B cell (primary cell): Measurements from ENCODE around the gene SLC2A11. TPM values are rescaled to one million over a fixed set of nuclear protein-coding genes. Genes with fewer than 3 reads are reported as not detected.

ENCODE experiments used
- ATAC-seq: fragments of 200-7000 bp; cut with Tn5 transposase; one replicate; pipeline ENCODE4 v1.10.0; 2021; ENCODE audit warnings: low read depth, mild to moderate bottlenecking, moderate number of reproducible peaks, moderate library complexity
- CTCF ChIA-PET: fragments of 350-600 bp; sonication (Branson Sonifier 250); formaldehyde crosslinking; loops from one replicate; lab custom pipeline; 2021; ENCODE audit warnings: antibody characterized with exemption, inconsistent platforms; lab: Charles Lee
- POLR2A ChIA-PET: fragments of 350-600 bp; sonication (Branson Sonifier 250); formaldehyde crosslinking; loops from one replicate; lab custom pipeline; 2021; ENCODE audit warnings: antibody characterized with exemption; lab: Charles Lee
- DNase-seq: peaks from one replicate; pipeline ENCODE4 v3.0.0; 2013
- H2AFZ ChIP-seq: 2 replicates; pipeline ENCODE4 v1.6.1; 2012; ENCODE audit warnings: mild to moderate bottlenecking, low read depth, low read length; ENCODE audit not compliant: insufficient read depth, poor library complexity, severe bottlenecking
- H3K27ac ChIP-seq, 2 donors: 1 replicate in 1 of 2; 2 replicates in 1 of 2; pipeline ENCODE4 v1.5.1; 2012 to 2013; ENCODE audit warnings: low read length in 2 of 2, mild to moderate bottlenecking in 2 of 2, moderate library complexity in 1 of 2
- H3K27me3 ChIP-seq, 4 experiments: fragments of 200-600 bp in 1 of 4; sonication (generic) in 1 of 4; replicated peaks in 1 of 4; 1 replicate in 2 of 4; 2 replicates in 2 of 4; pipeline versions ENCODE4 v1.6.1 to v1.7.0; 2013 to 2016; ENCODE audit warnings: low read length in 3 of 4, mild to moderate bottlenecking in 2 of 4, mixed read lengths in 1 of 4, moderate library complexity in 1 of 4; ENCODE audit not compliant: insufficient read depth in 4 of 4, control insufficient read depth in 3 of 4; ENCODE audit errors: control extremely low read depth in 1 of 4
- H3K36me3 ChIP-seq, 2 experiments: replicated peaks in 1 of 2; 1 replicate in 1 of 2; 2 replicates in 1 of 2; pipeline versions ENCODE4 v1.6.1 to v1.7.1; 2013; ENCODE audit warnings: low read length in 1 of 2; ENCODE audit not compliant: insufficient read depth in 2 of 2, control insufficient read depth in 1 of 2; ENCODE audit errors: control extremely low read depth in 1 of 2, extremely low read depth in 1 of 2
- H3K4me1 ChIP-seq, 2 donors: fragments of 200-600 bp in 1 of 2; sonication (generic) in 1 of 2; 1 replicate in 1 of 2; 2 replicates in 1 of 2; pipeline versions ENCODE4 v1.5.1 to v1.6.1; 2013 to 2017; ENCODE audit warnings: low read length in 2 of 2; ENCODE audit not compliant: control insufficient read depth in 2 of 2, insufficient read depth in 2 of 2
- H3K4me2 ChIP-seq: replicated peaks from 2 replicates; pipeline ENCODE3; 2012; ENCODE audit warnings: mild to moderate bottlenecking, low read depth, low read length; ENCODE audit not compliant: poor library complexity, severe bottlenecking
- H3K4me3 ChIP-seq, 5 experiments: fragments of 200-600 bp in 1 of 5; sonication (generic) in 1 of 5; 1 replicate in 3 of 5; 2 replicates in 2 of 5; pipeline versions ENCODE4 v1.5.1 to v1.7.0; 2011 to 2016; ENCODE audit warnings: low read length in 4 of 5, mild to moderate bottlenecking in 4 of 5, low read depth in 2 of 5, control low read depth in 1 of 5, moderate library complexity in 1 of 5; ENCODE audit not compliant: insufficient read depth in 1 of 5; ENCODE audit errors: control extremely low read depth in 1 of 5, extremely low read depth in 1 of 5
- H3K79me2 ChIP-seq: fragments of 200-600 bp; sonication (generic); one replicate; pipeline ENCODE4 v1.6.0; 2016; ENCODE audit warnings: low read length; ENCODE audit not compliant: control insufficient read depth, insufficient read depth
- H3K9ac ChIP-seq: fragments of 200-600 bp; sonication (generic); 2 replicates; pipeline ENCODE4 v1.6.1; 2017; ENCODE audit warnings: mild to moderate bottlenecking, low read length, moderate library complexity
- H3K9me3 ChIP-seq, 3 donors: one replicate each; pipeline versions ENCODE4 v1.6.1 to v1.7.1; 2013; ENCODE audit warnings: low read length in 2 of 3; ENCODE audit not compliant: control insufficient read depth in 2 of 3, insufficient read depth in 1 of 3; ENCODE audit errors: control extremely low read depth in 1 of 3
- H4K20me1 ChIP-seq: 2 replicates; pipeline ENCODE4 v1.6.0; 2012; ENCODE audit warnings: mild to moderate bottlenecking, low read length; ENCODE audit not compliant: insufficient read depth, control insufficient read depth, poor library complexity, severe bottlenecking
- H3K27ac Mint-ChIP-seq: one replicate; pipeline ENCODE4 v1.8.0; 2021; ENCODE audit warnings: mixed read lengths
- H3K27me3 Mint-ChIP-seq: one replicate; pipeline ENCODE4 v1.8.0; 2021; ENCODE audit warnings: mixed read lengths
- H3K4me1 Mint-ChIP-seq: one replicate; pipeline ENCODE4 v1.8.0; 2021; ENCODE audit warnings: mixed read lengths
- H3K4me3 Mint-ChIP-seq: one replicate; pipeline ENCODE4 v1.8.0; 2021; ENCODE audit warnings: mixed read lengths
- H3K9me3 Mint-ChIP-seq: one replicate; pipeline ENCODE4 v1.8.0; 2022; ENCODE audit warnings: mixed read lengths; ENCODE audit not compliant: insufficient read depth
- CTCF ChIP-seq: fragments of 200-600 bp; IDR thresholded peaks from one replicate; pipeline ENCODE4 v1.8.0; 2022; ENCODE audit warnings: antibody characterized with exemption, mild to moderate bottlenecking
- EZH2 ChIP-seq: IDR thresholded peaks from 2 replicates; pipeline ENCODE4 v1.6.1; 2012; ENCODE audit warnings: borderline replicate concordance, low read depth, mild to moderate bottlenecking, moderate library complexity, low read length; ENCODE audit not compliant: insufficient read depth, poor library complexity, severe bottlenecking
- WGBS: methylation state at CpG from one replicate; pipeline ENCODE4 v1.1.5; 2013; ENCODE audit warnings: missing lambda C conversion rate; ENCODE audit not compliant: insufficient coverage; 5-methylcytosine and 5-hydroxymethylcytosine counted together
- intact Hi-C: fragments of 100-400 bp; cut with micrococcal nuclease; formaldehyde crosslinking; loops from one replicate; pipeline ENCODE4 v1.10.0; 2022
- polyA plus RNA-seq: library from polyadenylated mRNA; depleted of rRNA; stranded (reverse); fragments of >200 nt; gene quantifications from 2 replicates; pipeline ENCODE4 v1.2.3, GENCODE V29; 2012
- total RNA-seq, 2 donors: library from RNA; stranded (reverse); fragments of 120-200 nt in 1 of 2; gene quantifications; 1 replicate in 1 of 2; 2 replicates in 1 of 2; pipeline versions ENCODE4 v1.2.3 to v1.2.4, GENCODE V29; 2013 to 2022

The SLC2A11 gene
- total and polyA plus RNA-seq, 2 donors (not counting 1 experiment from before 2014, with no cell fraction given): 38.6 to 54.3 TPM

- Histone ChIP-seq H3K9me3 (no peaks in the 10 kb centered on the region), H3K4me2 (no peak overlapping the region), H3K4me1 (peaks cover 21 to 24% of the 10 kb centered on the region in 2 donors), H3K79me2 (peaks cover 17% of the 10 kb centered on the region), H3K27ac (no peak overlapping the region), H3K27me3 (peaks cover 0 to 4% (median 0%) of the 10 kb centered on the region in 4 experiments), H2AFZ (no peak overlapping the region), H3K36me3 (no peaks in the 10 kb centered on the region), H3K4me3 (no peak overlapping the region), H4K20me1 (no peaks in the 10 kb centered on the region), H3K9ac (no peak overlapping the region)
- DNase-seq (no peak), ATAC-seq (no peak)
- ChIA-PET CTCF (interaction anchor here (0.8 to 3.4 kb wide), 3 partner anchors 8 to 62 kb away, joined by 3 to 25 read pairs (median 4); partner anchors contain the start of gene MIF), POLR2A (interaction anchor here (0.6 to 2.6 kb wide), 2 partner anchors 9 to 17 kb away, joined by 4 to 22 read pairs; partner anchors contain the start of gene MIF)
- H3K27me3 Mint-ChIP-seq: no peaks in the 10 kb centered on the region
- intact Hi-C loops: loop anchor here (5.0 kb wide), 3 partner anchors 54 to 646 kb away; partner anchors contain the start of genes GUCD1, SLC2A11, SMARCB1 and SNRPD3
- TF ChIP-seq CTCF (no peak), EZH2 (no peak)
- H3K9me3 Mint-ChIP-seq: no peaks in the 10 kb centered on the region
- H3K4me3 Mint-ChIP-seq: no peak overlapping the region
- H3K27ac Mint-ChIP-seq: no peak overlapping the region
- H3K4me1 Mint-ChIP-seq: peaks cover 31% of the 10 kb centered on the region
- WGBS: 87% methylated on average over 9 of the region's 12 CpGs
Measured at GRCh38 chr22:23911318-23911980, 53.8 kb downstream of the SLC2A11 start.
